Activated CD8-positive, alpha-beta memory T cell treated with anti-CD3 and anti-CD28 coated beads for 4 hours (primary cell): ENCODE results near the gene DNAJB11.
"Not testable (repeated sequence)": the region's sequence is repeated elsewhere in the genome, so short reads cannot be mapped to it uniquely, and the experiment has no call there.

Experiments used
- DNase-seq, 2 donors: peaks; one replicate each; pipeline ENCODE4 v3.0.0-alpha.2; 2020; ENCODE audit warnings: low read depth in 2 of 2

Gene DNAJB11

GRCh38 chr3:186570096-186570940 is at the start of gene DNAJB11:
Gene DNAJB11 (plus strand): TSS chr3:186570720. CDS start chr3:186570898, 178 bp downstream.
- DNase-seq, result peak; percentile 96 to 98

- DNase-seq, result no peak
These were observed 49.3 kb upstream of the DNAJB11 start for GRCh38 chr3:186520957-186521842.

GRCh38 chr3:186523022-186523421 is 47.5 kb upstream of the DNAJB11 start:
- DNase-seq, result no peak

GRCh38 chr3:186523434-186523833 is 47.1 kb upstream of the DNAJB11 start:
- DNase-seq, result no peak

GRCh38 chr3:186524616-186525015 is 45.9 kb upstream of the DNAJB11 start:
- no peak for DNase-seq

GRCh38 chr3:186525369-186526255 is 44.9 kb upstream of the DNAJB11 start:
- DNase-seq, result no peak

GRCh38 chr3:186526256-186526606 is 44.3 kb upstream of the DNAJB11 start:
- DNase-seq, result no peak

GRCh38 chr3:186529201-186529999 is 41.1 kb upstream of the DNAJB11 start:
- no peak for DNase-seq

- DNase-seq, result no peak
These were observed 40.1 kb upstream of the DNAJB11 start for GRCh38 chr3:186530415-186530814.

GRCh38 chr3:186531694-186532093 is 38.8 kb upstream of the DNAJB11 start:
- not testable (repeated sequence) for DNase-seq

GRCh38 chr3:186532598-186533072 is 37.9 kb upstream of the DNAJB11 start:
- no peak for DNase-seq

GRCh38 chr3:186534113-186534669 is 36.3 kb upstream of the DNAJB11 start:
- peak in 1 of 2 donors; percentile 28 for DNase-seq

- no peak for DNase-seq
These were observed 33.4 kb upstream of the DNAJB11 start for GRCh38 chr3:186536883-186537844.

GRCh38 chr3:186538779-186539178 is 31.7 kb upstream of the DNAJB11 start:
- DNase-seq, result no peak

- DNase-seq, result peak; percentile 64 to 65
These were observed 30.2 kb upstream of the DNAJB11 start for GRCh38 chr3:186540221-186540834.

GRCh38 chr3:186540835-186541226 is 29.7 kb upstream of the DNAJB11 start:
- no peak for DNase-seq

GRCh38 chr3:186544281-186544680 is 26.2 kb upstream of the DNAJB11 start, which contains the start of gene CRYGS:
Gene CRYGS (minus strand): TSS chr3:186544380. CDS start chr3:186544326, 54 bp downstream.
- no peak for DNase-seq

GRCh38 chr3:186549497-186549896 is 21.0 kb upstream of the DNAJB11 start:
- DNase-seq, result no peak

- no peak for DNase-seq
These were observed 19.1 kb upstream of the DNAJB11 start for GRCh38 chr3:186551387-186551786.
